Bronchial smooth muscle cell (primary cell): ENCODE results near the gene C2CD4B. TPM values are rescaled to one million over a fixed set of nuclear protein-coding genes. Genes with fewer than 3 reads are reported as not detected.

Experiments used
- total RNA-seq: library from RNA; depleted of rRNA; stranded (reverse); fragments of >200 nt; gene quantifications from 2 replicates; pipeline ENCODE4 v1.2.1, GENCODE V29; 2014

The C2CD4B gene
- not detected in 2 replicates for total RNA-seq

GRCh38 chr15:62165104-62165792 is at the start of gene C2CD4B:
Gene C2CD4B, minus strand, starts transcription at chr15:62165285. Its CDS starts 301 bp downstream, at chr15:62164984.

Other genes with a start within 250 kb of the C2CD4B start
- 51.6 and 61.5 TPM in 2 replicates for gene VPS13C, start 104.8 kb downstream of the C2CD4B start, total RNA-seq
- gene C2CD4A, start 98.3 kb downstream of the C2CD4B start, total RNA-seq = not detected in 2 replicates
- 34.4 and 45.9 TPM in 2 replicates for gene TLN2, start 225.3 kb upstream of the C2CD4B start, total RNA-seq